Stimulated activated CD8-positive, alpha-beta memory T cell treated with anti-CD3 and anti-CD28 coated beads, Interleukin-4, amount 100 ng/mL, for 4 hours (primary cell): ENCODE results near the gene MSL2.
"Not testable (repeated sequence)": the region's sequence is repeated elsewhere in the genome, so short reads cannot be mapped to it uniquely, and the experiment has no call there.

Experiments used
- DNase-seq, 2 donors: peaks; one replicate each; pipeline ENCODE4 v3.0.0-alpha.2; 2020; ENCODE audit warnings: low read depth in 2 of 2, low spot score in 1 of 2

MSL2 gene, protein sequence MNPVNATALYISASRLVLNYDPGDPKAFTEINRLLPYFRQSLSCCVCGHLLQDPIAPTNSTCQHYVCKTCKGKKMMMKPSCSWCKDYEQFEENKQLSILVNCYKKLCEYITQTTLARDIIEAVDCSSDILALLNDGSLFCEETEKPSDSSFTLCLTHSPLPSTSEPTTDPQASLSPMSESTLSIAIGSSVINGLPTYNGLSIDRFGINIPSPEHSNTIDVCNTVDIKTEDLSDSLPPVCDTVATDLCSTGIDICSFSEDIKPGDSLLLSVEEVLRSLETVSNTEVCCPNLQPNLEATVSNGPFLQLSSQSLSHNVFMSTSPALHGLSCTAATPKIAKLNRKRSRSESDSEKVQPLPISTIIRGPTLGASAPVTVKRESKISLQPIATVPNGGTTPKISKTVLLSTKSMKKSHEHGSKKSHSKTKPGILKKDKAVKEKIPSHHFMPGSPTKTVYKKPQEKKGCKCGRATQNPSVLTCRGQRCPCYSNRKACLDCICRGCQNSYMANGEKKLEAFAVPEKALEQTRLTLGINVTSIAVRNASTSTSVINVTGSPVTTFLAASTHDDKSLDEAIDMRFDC

DNA sequence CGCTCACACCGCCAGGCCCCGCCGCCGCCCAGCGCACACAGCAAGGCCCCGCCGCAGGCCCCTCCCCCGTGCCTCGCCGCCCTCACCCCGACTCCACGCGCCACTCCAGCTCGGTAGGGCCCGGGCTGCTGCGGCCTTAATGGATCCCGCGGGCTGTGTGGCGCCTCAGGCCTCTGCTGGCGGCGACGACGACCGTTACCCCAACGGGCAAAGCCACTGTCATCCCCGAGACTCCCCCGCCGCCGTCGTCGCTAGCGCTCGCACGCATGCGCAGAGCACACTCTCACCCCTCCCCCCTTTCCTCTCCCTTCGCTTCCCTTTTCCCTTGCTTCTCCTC lies at the start of gene MSL2:
MSL2 (minus strand) TSS at position 272 of the 337 bp plus-strand sequence. CDS start 1,222 bp downstream, outside the sequence.
- no peak for DNase-seq

GRCh38 chr3:136245691-136246090 lies 49.6 kb upstream of the MSL2 start:
- DNase-seq = no peak

DNA sequence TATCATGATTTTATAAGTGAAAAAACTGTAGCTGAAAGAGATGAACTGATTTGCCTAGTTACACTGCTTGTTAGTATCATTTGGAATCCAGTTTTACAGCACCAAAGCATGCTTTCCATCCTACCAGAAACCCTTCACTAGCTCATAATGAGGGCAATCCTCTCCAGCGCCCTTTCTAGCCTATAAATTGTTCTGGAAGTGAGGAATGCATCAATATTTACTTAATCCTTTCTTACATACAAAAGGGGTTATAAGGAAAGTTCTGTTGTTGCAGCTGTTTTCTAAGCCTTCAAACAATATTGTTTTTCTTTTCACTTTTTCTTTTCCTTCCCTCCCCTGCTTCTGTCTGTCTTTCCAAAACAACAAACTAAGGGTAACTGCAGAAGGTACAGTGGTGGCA lies 43.0 kb upstream of the MSL2 start:
- no peak for DNase-seq

GRCh38 chr3:136237961-136238649 lies 42.0 kb upstream of the MSL2 start:
- DNase-seq = no peak

DNA sequence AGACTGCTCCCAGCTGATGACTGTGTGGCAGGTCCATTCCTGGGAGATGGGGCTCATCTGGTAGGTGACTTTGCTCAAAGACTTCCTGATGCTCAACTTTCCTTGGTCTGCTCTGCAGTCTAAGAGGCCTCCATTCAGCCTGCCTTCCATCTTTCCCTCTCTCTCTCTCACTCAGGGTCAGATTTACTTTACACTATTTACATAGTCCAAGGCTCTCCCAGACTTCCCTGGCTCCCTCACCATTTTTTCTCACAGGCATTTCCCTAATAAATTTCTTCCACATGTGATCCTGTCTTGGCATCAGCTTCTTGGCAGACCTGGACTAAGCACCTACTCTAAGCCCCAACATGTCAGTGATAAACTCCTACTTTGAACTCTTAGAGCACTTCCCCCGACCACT lies 41.0 kb upstream of the MSL2 start:
- DNase-seq = no peak

- no peak for DNase-seq
These were observed 40.0 kb upstream of the MSL2 start for GRCh38 chr3:136236109-136236508.

GRCh38 chr3:136235545-136235944 lies 39.4 kb upstream of the MSL2 start:
- no peak for DNase-seq

DNA sequence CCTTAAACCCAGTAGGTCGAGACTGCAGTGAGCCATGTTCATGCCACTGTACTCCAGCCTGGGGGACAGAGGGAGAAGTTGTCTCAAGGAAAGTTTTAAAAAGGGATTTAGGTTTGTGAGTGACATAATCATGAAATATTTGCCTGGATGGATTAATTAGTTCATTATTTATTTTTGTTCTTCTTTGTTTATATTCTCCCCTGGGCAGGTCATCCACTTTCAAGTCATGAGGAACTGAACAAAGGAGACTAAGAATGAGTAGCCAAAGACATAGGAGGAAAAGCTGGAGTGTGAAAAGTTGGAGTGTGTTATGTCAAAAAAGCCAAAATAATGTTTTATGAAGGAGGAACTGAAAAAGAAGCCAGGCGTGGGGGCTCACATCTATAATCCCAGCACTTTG lies 36.3 kb upstream of the MSL2 start:
- DNase-seq = no peak

DNA sequence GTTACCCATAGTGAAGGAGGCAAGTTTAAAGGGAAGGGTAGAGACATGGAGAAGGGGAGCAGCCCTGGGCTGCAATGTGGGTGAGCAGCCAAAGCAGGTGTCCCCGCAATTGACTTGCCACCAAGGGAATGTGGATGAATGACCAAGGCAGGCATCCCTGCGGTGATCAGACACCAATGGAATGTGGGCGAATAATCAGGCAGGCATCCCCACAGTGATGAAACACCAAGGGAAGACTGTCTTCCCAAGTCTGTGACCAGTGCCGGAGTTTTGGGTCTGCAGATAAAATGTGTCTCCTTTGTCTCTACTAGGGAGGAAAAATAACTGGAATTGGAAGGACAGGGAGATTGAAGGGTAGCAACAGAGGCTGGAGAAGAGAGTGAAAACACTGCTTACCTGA lies 26.6 kb upstream of the MSL2 start:
- DNase-seq = not testable (repeated sequence)

- DNase-seq = no peak
These were observed 15.4 kb upstream of the MSL2 start for GRCh38 chr3:136211547-136211946.

DNA sequence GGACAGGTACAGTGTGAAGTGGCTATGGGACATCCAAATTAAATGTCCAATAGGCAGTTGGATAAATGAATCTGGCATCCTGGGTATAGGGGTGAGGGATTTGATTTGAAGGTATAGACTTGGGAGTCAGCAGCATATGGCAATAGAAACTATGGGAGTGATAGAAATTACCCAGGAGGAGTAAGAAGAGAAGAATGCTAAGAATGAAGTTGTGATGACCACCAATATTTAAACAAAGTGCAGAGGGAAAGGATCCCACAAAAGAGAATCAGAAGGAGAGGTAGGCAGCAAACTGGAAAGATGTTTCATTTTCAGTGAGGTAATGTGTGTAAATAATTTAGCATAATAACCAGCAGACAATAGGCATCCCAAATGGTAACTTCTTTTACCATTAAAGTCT lies 13.8 kb upstream of the MSL2 start:
- DNase-seq = no peak

GRCh38 chr3:136207489-136208115 lies 11.5 kb upstream of the MSL2 start:
- no peak for DNase-seq

DNA sequence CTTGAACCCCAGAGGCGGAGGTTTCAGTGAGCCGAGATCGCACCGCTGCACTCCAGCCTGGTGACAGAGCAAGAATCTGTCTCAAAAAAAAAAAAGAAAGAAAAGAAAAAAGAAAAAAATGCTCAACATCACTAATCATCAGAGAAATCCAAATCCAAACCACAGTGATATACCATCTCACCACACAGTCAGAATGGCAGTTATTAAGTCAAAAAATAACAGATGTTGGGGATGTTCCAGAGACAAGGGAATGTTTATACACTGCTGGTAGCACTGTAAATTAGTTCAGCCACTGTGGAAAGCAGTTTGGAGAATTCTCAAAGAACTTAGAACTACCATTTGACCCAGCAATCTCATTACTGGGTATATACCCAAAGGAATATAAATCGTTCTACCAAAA lies 3.1 kb upstream of the MSL2 start:
- DNase-seq = not testable (repeated sequence)

DNA sequence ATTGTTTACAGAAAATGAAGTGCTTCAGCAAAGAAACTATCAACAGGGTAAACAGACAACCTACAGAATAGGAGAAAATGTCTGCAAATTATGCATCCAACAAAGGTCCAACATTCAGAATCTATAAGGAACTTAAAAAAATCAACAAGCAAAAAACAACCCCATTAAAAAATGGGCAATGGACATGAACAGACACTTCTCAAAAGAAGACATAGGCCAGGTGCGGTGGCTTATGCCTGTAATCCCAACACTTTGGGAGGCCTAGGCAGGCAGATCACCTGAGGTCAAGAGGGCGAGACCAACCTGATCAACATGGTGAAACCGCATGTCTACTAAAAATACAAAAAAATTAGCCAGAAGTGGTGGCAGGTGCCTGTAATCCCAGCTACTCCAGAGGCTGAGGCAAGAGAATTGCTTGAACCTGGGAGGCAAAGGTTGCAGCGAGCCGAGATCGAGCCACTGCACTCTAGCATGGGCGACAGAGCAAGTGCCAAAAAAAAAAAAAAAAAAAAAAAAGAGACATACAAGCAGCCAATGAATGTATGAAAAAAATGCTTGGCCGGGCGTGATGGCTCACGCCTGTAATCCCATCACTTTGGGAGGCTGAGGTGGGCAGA lies 2.4 kb upstream of the MSL2 start:
- DNase-seq = not testable (repeated sequence)

DNA sequence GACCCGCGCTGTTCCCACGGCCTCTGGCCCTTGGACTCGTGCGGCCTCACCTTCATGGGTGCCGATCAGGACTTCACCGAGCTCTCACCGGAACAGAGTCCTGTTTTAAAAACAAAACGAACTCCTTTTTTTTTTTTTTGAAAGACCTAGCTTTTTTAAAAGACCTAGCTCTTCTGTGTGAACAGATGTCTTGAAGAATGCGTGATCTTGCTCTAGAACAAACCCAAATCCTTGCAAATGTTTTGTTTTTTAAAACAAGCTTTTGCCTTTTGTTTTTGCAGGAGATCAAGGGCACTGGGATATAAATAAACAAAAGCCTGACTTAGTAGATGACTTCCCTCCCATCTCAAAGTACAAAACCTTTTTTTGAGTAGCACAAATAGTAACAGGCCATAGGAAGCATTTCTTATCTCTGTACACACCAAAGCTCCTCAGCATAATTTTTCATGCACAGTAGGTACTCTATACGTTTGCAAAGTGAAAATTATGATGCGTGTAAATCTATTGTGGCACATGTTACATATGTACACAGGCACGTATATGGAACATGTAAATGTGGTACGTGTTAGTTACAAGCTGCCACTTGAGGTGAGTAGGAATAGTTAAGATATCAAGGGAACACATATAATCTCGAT lies 1.1 kb upstream of the MSL2 start:
- no peak for DNase-seq

DNA sequence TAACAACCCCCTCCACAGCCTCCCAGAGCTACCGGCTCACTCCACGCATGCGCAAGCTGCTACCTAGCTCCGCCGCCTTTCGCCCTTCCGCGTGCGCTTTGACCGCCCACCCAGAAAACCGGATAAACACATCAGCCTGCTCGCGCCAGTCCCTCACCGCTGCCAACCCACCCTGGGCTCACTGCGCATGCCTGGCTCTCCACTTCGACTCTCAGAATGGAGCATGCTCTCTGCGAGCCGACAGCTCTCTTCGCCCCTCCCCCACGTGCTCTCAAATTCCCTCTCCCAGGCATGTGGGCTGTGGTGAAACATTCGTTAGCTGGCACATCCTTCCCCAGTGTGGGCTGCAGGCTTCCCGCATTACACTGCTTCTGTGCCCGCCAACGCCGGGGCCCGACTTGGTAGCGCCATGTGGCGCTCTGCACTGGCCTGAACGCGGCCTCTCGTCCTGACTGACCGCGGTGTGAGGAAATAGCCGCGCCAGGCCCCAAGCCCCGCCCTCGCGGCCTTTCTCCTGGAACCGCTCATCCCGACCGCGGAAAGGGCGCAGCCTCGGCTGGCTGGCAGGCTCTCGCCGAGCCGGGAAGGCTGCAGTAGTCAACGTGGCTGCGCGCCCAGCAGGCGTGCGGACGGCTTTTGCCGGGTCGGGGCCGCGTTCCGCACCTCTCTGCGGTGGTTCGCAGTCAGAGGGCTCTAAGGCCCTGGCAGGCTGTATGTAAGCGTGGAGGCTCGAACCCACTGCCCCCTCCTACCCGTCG lies 445 bp upstream of the MSL2 start:
- DNase-seq = peak; percentile 99 to 100

DNA sequence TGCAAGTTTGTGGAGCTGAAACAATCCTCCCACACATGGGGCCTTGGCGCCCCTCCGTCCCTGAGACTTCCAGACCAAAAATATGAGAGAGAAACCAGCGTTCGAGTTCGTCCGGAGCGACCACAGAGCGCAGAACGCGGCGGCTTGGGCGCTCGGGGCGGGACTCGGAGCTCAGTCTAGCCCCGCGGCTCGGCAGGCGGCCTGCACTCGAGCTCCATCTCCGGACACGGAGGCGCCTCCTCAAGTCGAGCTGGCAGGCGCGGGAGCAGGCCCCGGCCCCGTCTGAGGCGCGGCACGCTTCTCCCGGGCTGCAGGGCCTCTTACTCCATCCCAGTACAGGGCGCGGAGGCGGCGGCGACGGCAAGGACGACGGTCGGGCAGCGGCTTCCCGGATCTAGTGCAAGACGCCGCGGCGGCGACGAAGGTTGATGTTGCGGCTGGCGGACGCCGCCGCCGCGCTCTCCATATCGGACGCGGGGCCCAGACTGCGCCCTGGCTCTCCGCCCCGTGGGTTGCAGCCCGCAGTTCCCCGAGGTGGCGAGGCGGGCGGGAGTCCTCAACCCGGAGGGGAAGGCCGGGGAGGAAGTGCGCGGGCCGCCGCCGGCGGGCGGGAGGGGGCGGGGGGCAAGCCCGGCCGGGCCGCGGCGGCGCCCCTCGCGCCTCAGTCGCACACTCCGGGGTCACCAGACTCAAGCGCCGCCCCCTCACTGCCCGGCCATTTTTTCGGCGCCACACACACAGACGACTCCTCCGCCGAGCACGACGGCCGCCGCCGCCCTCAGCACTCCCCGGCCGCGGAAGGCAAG lies 674 bp downstream of the MSL2 start:
- peak; percentile 42 to 44 for DNase-seq

DNA sequence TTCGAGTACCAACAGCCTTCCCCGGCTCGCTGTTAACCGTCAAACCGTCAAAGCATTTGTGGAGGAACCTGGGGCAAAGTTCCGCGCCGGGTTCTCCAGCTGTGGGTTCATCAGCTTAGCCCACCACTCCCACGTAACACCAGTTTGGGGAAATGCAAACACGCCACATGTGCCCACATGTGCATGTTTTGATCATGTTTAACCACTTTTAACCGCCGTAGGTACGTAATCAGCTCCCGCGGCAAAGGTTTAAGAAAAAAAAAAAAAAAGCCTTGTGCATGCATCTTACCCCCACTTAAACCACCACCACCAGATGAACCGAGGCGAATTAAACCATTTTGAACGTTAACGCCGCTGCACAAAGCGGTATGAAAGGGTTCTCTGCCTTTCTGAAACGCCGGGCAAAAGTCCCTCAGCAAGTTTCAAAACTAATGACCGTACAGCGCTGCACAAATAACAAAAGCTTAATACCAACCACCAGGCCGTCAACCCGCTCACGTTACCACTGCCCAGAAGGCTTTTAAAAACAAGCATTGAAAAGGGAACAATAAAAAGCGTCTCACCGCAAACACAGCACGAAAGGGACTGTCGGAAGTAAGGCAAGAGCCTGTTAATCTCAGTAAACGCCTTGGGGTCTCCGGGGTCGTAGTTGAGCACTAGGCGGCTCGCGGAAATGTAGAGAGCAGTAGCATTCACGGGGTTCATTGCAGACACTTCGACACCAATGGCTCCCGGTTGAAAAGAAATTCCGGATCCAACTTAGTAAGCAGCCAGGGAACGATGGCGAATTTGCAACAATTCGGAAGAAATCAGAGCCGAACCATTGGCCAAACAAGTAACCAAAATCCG lies 1.5 kb downstream of the MSL2 start:
- peak; percentile 41 to 65 for DNase-seq
